Left ventricle myocardium inferior (tissue), 1 donor: ENCODE measurements around the gene SLC16A1. TPM values are rescaled to one million over a fixed set of nuclear protein-coding genes. Genes with fewer than 3 reads are reported as not detected.

Source experiments
- DNase-seq: peaks from one replicate; pipeline ENCODE4 v3.0.0-alpha.2; 2020
- H3K27ac ChIP-seq: fragments of 200-600 bp; replicated peaks from 2 replicates; pipeline ENCODE4 v1.8.0; 2021
- H3K27me3 ChIP-seq: fragments of 200-600 bp; 2 replicates; pipeline ENCODE4 v1.8.0; 2021; ENCODE audit warnings: low read depth
- H3K36me3 ChIP-seq: fragments of 200-600 bp; 2 replicates; pipeline ENCODE4 v1.8.0; 2021
- H3K4me1 ChIP-seq: fragments of 200-600 bp; 2 replicates; pipeline ENCODE4 v1.8.0; 2021
- H3K4me3 ChIP-seq: fragments of 200-600 bp; 2 replicates; pipeline ENCODE4 v1.8.0; 2021; ENCODE audit warnings: mild to moderate bottlenecking, moderate library complexity
- H3K9me3 ChIP-seq: fragments of 200-600 bp; replicated peaks from 2 replicates; pipeline ENCODE4 v1.8.0; 2021
- CTCF ChIP-seq: fragments of 200-600 bp; IDR thresholded peaks from 2 replicates; pipeline ENCODE4 v1.8.0; 2021; ENCODE audit warnings: antibody characterized with exemption, mild to moderate bottlenecking, borderline replicate concordance
- intact Hi-C: fragments of 100-400 bp; cut with micrococcal nuclease; formaldehyde crosslinking; loops from one replicate; pipeline ENCODE4 v1.11.0; 2022
- total RNA-seq: library from RNA; stranded (reverse); fragmentation: NEBNext Ultra II Directional; extraction: Animal tissue kit (Norgen Biotek cat#: 25700); gene quantifications from one replicate; pipeline ENCODE4 v1.2.1, GENCODE V29; 2021
- donor health status: DM: no; HTN: yes; CAD: no; lungs with severe emphysema.

Gene SLC16A1
- total RNA-seq, 1 donor from 2014 or later: 154 TPM

GRCh38 chr1:112878321-112878720 is 77.7 kb downstream of the SLC16A1 start:
- DNase-seq: no peak

GRCh38 chr1:112877750-112878149 is 78.2 kb downstream of the SLC16A1 start:
- Histone ChIP-seq H3K27me3 (no peaks in the 10 kb centered on the region), H3K36me3 (no peaks in the 10 kb centered on the region), H3K4me3 (no peak overlapping the region), H3K27ac (no peak overlapping the region), H3K4me1 (peaks cover 15% of the 10 kb centered on the region), H3K9me3 (no peaks in the 10 kb centered on the region)
- no peak for DNase-seq
- intact Hi-C loops: no loop called here
- no peak for TF ChIP-seq CTCF

More at GRCh38 chr1:112878321-112878720, 77.7 kb downstream of the SLC16A1 start:
- intact Hi-C loops: no loop called here
- H3K9me3 ChIP-seq: no peaks in the 10 kb centered on the region
- H3K27me3 ChIP-seq: no peaks in the 10 kb centered on the region
- no peaks in the 10 kb centered on the region for H3K36me3 ChIP-seq
- H3K27ac ChIP-seq: no peak overlapping the region
- no peak overlapping the region for H3K4me3 ChIP-seq
- TF ChIP-seq CTCF: no peak
- peaks cover 18% of the 10 kb centered on the region for H3K4me1 ChIP-seq

- Histone ChIP-seq H3K36me3 (no peaks in the 10 kb centered on the region), H3K4me3 (no peak overlapping the region), H3K4me1 (peaks cover under 1% of the 10 kb centered on the region), H3K27me3 (no peaks in the 10 kb centered on the region), H3K9me3 (no peaks in the 10 kb centered on the region), H3K27ac (no peak overlapping the region)
- no peak for DNase-seq
- no peak for TF ChIP-seq CTCF
- intact Hi-C loops: no loop called here
Observed at GRCh38 chr1:112876315-112876714, 79.7 kb downstream of the SLC16A1 start.

GRCh38 chr1:112872551-112872962 is 83.4 kb downstream of the SLC16A1 start:
- TF ChIP-seq CTCF: no peak
- intact Hi-C loops: loop anchor here (5.0 kb wide), 1 partner anchor 185 kb away; no protein-coding TSS in a partner anchor
- H3K36me3 ChIP-seq: no peaks in the 10 kb centered on the region
- no peaks in the 10 kb centered on the region for H3K27me3 ChIP-seq
- no peak overlapping the region for H3K4me3 ChIP-seq
- no peak overlapping the region for H3K27ac ChIP-seq
- no peaks in the 10 kb centered on the region for H3K4me1 ChIP-seq
- no peak for DNase-seq
- no peaks in the 10 kb centered on the region for H3K9me3 ChIP-seq

- Histone ChIP-seq H3K4me3 (no peak overlapping the region), H3K4me1 (no peaks in the 10 kb centered on the region), H3K27me3 (no peaks in the 10 kb centered on the region), H3K36me3 (no peaks in the 10 kb centered on the region), H3K9me3 (no peaks in the 10 kb centered on the region), H3K27ac (no peak overlapping the region)
- intact Hi-C loops: loop anchor here (5.0 kb wide), 1 partner anchor 186 kb away; no protein-coding TSS in a partner anchor
- no peak for TF ChIP-seq CTCF
- DNase-seq: no peak
Observed at GRCh38 chr1:112870887-112871646, 84.9 kb downstream of the SLC16A1 start.
